HG02981 (cell line): ENCODE results near the gene MACIR.

Source experiments
- ATAC-seq: cut with Tn5 transposase; IDR thresholded peaks from one replicate; pipeline ENCODE4 v1.9.1; 2021; ENCODE audit warnings: mild to moderate bottlenecking, moderate library complexity; ENCODE audit not compliant: unreplicated experiment

The MACIR gene

DNA sequence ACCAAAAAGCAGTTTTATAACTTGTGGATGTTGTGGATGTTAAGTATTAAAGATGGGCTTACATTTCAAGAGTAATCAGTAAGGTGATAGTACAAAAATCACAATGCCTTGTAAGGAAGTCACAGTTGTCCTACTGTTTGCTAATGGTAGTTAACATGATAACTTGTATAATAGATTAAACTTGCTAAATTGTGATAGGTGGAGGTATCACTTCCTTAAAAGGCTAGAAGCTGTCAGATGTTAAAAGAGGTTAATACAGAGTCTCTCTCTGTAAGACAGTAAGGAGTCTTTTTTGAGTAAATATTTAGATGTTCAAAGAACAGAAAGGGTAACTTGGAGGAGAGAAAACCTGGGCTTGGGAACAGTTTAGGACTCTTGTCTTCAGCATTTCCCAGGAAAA, 14.2 kb upstream of the MACIR start:
- no peak for ATAC-seq

DNA sequence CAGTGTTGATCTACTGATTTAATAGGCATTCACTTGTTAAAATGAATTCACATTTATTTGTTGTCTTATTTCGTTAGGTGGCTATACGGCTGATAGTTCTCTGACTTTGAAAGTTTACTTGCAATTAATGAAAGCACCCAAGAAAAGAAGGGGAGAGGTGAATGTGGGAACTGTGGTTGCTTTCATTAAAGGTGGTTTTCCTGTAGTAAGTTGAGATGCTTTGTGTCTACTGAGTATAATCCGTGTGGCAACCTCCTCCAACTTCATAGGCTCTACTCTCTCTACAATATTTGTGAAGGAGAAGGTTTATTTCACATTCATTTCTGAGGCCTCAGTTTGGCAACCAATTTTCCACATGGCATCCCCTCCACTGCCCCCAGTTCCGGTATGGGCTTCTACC, 12.8 kb upstream of the MACIR start:
- no peak for ATAC-seq

DNA sequence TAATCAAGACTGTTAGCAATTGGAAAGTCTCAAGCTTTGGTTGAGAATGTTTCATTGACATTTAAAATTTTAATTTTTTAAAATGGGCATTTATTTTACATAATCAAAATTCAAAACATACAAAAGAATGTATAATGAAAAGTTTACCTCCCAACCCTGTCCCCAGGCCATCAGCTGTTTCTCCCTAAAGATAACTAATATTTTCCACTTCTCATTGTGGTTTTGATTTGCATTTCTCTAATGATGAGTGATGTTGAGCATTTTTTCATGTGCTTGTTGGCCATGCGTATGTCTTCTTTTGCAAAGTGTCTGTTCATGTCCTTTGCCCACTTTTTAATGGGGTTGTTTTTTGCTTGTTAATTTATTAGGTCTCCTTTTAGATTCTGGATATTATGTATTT, 11.4 kb upstream of the MACIR start:
- ATAC-seq: no peak

DNA sequence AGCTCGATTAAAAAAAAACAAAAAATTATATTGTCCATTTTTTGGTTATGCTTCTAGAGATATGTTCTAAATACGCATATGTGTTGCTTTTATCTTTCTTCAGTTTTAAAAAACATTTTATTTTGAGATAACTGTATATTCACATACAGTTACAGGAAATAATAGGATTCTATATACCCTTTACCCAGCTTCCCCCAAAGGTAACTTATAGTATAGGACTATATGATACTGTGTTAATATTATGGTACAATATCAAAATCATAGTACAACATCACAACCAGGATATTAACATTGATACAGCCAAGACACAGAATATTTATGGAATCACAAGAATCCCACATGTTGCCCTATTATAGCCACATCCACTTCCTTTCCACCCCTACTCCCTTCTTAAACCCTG, 9.5 kb upstream of the MACIR start:
- no peak for ATAC-seq

DNA sequence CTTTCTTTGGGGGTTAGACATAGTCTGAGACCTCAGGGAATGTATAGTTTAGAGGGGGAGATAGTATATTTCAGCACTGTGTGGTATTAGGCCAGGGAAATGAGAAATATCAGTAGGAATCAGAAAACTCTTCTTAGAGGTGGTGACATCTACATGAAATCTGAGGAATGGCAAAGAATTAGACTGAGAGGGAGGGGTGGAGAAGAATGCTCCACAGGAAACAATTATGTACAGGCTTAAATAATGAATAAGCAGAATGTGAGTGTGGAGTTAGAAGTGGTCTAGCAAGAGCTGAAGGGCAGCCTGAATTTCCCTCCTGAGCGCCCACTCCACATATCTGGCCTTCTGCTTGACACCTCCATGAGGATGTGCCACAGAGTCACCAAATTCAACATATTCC, 3.6 kb upstream of the MACIR start:
- ATAC-seq: no peak

DNA sequence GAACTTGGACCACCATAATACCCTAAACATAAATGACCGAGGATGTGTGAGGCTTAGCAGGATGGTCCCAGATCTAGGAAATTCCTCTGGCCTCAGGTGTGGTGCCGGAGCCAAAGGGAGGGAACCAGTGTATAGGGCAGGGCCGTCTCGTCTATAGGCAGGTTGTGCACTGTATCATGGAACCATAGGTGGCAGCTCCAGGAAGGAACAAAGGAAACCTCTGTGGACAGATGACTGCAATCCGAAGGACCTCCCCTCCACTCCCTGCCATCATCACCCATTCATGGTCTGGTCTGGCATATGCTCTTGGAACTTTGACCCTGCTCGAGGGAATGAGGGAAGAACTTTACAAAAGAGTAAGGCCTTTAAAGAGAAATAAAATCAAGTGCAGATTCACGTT, 2.9 kb upstream of the MACIR start:
- no peak for ATAC-seq

DNA sequence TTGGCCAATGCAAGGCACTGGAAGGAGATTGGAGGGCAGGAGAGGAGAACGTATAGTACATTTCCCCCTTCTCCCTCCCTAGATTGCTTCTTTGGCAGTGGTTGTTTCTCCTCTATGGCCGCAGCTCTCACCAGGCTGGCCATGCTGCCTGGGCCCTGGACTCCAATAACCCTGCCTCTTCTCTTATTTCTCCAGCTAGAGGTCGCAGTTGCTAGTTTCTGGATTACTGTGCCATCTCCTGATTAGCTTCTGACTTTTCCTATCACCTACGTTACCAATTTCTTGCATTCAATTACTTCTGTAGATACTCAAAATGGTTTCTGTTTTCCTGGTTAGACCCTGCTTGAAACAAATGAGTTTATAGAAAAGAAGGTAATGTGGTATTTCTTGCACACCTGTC, 2.4 kb upstream of the MACIR start:
- no peak for ATAC-seq

DNA sequence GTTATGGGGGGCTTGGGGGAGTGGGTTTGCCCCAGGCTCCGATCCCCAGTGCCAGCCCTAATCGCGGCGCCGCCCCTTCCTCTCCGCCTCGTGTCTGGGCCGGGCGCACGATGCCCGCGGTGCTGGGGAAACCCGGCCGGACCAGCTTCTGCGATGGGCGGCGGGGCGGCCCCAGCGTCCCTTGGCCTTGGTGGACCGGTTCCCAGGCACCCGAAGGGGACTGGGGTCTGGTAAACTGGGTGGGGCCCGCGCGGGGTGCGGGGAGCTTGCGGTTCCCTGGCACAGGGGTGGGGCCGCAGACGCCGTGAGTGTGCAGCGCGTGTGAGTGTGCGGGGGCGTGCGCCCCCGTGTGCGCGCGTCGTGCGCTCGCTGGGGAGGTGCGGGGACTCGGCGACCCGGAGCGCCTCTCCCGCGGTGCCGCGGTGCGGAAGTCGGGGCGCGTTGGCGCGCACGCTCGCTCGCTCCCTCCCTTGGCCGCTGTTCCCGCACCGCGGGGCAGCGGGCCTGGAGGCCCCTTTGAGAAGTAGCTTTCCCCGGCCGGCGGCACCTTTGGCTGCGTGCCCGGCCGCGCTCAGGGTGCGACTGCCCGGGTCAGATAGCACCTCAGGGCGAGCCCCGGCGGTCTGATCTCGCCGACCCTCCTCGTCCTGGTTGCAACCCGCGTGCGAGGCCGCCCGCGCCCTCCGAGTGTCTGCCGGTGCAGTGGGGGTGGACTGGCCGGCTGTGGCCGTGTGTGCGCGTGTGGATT, 568 bp downstream of the MACIR start:
- ATAC-seq: peak; percentile 28

DNA sequence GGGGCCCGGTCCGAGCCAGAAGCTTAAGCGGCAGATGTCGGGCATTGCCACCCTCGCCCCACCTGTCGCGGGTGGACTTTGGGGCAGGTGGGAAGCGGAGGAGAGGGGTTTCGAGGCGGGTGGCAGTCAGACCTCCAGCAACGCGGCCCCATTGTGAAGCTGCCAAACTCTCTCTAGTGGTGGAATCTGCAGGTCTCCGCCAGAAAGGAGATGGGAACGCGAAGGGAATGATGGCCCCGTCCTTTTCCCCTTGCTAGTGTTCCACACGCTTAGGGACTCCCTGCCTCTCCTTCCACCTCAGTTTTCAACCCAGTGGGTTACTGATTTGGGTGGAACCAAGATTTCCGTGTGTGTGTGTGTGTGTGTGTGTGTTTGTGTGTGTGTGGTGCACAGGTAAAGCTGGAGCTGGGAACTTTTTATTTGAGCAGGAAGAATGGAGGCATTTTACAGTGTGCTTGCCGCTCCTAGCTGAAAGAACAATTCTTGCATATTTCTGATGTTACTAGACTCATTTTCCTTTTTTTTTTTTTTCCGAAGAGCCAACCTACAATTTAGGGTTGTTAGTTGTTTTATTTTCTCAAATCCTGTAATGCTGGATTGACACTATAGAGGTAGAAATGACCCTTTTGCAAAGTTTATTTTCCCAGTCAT, 1.3 kb downstream of the MACIR start:
- no peak for ATAC-seq

DNA sequence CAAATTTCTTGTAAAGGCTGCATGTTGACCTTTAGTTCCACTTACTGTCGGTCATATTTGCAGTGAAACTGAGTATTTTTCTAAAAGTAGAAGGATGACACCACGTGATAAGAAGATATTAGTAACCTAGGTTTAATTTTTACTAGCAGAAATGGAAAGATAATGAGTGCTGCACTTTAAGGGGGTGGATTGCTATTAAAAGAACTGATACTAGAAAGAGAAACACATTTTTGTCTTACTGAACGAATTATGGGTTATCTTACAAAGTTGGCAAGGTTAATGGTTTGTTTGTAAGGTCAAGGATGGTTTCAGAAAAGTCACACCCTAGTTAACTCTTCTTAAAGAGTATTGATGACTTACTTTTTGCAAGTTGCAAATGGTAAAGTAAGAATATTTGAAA, 2.4 kb downstream of the MACIR start:
- peak; percentile 26 for ATAC-seq

DNA sequence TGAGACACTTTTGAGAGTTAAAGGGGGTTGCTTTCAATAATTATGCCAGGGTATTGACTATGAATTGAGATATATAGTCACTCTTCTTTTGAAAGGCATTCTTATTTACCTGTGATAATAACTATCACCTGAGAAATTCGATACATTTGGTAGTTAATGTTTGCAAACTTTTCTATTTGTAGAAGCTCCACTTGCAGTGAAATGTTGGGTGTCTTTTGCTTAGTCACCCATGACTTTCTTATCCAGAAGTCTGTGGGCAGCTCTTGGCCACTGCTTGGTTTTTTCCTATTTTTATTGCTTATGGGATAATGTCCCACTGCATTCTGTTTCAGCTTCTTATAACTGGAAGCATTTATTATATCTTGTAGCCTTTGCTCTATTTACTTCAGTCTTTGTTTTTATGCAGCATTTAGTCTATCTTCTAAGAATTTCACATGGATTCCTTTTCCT, 3.9 kb downstream of the MACIR start:
- no peak for ATAC-seq

DNA sequence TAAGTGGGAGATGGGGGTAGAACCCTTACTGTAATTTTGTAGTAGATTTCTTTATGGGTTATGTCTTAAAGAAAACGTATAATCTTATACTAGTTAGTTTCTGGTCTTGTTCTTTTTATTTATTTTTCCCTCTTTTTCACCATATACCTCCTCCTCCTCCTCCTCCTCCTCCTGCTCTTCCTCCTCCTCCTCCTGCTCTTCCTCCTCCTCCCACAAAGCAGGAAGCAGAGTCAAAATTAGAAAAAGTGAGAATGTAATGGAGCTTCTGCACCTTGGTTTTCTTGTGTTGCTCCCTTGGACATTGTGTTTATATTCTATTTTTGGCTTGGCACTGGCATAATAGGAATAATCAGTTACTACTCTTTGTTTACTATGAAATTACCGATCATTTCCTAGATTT, 4.5 kb downstream of the MACIR start:
- ATAC-seq: no peak

DNA sequence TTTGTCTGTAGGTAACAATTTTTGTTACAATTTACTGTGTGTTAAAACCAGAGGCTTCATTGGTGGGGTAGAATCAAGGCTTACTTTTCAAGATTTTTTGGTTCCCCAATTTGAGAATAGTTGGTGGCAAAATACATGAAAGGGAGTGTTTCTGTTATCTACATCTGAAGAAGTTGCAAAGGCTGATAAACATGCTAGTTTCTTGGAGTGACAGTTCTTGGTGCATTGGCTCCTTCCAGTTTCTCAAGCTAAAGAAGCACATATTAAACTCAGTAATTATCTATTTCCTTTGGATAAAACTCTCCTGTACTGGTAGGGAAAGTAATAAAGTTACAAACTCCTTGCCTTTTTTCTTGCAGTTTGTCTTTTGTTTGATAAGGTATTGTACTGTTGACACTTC, 5.9 kb downstream of the MACIR start:
- ATAC-seq: no peak

DNA sequence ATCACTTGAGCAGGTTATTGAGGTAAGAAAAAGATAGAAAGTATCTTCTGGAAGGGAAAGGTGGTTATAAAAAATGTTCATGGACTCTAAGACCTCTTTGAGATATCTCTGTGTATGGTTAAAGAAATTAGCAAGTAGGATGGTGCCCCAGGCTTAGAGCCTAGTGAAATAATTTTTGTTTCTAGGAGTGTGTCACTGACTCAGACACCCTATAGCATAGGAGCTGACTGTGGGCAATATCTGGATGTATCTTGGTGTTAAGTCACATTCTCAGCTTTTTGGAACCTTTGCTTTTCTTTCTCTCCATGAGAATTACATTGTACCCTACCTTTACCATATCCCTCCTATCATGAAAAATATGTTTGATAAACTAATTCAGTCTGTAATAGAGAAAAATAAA, 12.0 kb downstream of the MACIR start:
- no peak for ATAC-seq

DNA sequence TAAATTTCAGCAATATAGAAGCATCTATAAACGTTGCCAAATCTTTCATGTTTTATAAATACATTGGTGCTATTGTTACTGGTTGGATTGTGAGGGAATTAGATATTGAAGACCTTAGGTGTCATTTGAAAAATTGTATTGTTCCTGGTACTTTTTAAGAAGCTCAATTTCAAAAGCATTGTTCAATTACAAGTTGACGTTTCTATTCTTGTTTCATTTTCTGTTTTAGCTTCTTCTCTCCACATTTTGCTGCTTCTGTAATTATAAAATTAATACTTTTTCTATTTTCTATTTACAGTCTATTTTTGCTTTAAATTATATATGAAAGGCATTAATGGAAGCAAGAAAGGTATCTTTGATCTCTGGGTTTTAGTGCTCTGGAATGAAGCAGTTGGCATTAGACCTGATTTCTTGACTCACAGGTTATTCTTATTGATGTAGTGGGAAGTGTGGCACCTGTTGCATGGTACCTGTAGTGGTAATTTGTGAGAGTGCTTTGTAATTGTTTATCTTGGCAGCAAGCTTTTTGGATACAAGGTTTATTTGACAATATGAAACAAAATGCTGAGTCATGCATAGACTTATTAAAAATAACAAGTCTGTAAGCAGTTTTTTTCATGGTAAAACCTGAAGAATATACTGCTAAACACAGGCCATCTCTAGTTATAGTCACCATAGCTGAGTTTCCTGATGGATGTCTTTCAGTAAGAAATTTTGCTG, 13.2 kb downstream of the MACIR start:
- ATAC-seq: no peak

DNA sequence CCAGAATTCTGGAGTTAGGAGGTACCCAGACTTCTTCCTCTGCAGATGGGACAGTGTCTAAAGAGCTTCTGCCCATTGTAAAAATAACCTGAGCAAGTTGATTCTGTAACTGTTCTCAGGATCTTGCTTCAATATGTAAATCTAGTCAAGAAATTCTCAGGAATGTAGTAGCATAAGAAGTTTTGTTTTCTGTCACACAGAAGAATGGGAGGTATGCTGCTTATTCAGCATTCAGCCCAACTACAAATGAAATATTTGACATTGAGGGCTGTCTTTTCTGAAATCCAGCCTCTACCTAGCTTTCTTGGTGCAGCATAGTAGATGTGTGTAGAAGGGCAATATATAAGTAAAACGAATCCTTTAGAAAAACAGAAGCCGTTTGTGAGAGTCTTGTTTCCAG, 13.8 kb downstream of the MACIR start:
- no peak for ATAC-seq

DNA sequence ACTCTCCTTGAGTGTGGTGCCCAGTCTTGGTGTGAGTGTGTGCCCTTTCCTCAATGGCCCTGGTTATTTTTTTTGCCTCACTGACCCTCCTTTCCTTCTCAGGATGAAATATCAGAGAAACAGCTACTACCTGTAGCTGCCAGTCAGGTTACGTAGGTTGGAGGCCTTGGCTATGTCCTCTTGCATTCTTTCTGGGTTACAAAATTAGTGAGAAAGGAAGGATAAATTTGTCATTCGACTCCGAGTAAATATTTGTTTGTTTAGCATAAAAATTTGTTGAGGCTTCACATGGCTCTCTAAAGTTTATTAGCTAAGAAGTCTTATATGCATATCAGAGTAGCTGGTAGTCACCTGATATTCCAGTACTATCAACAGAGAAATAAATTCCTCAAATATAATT, 15.4 kb downstream of the MACIR start:
- no peak for ATAC-seq

DNA sequence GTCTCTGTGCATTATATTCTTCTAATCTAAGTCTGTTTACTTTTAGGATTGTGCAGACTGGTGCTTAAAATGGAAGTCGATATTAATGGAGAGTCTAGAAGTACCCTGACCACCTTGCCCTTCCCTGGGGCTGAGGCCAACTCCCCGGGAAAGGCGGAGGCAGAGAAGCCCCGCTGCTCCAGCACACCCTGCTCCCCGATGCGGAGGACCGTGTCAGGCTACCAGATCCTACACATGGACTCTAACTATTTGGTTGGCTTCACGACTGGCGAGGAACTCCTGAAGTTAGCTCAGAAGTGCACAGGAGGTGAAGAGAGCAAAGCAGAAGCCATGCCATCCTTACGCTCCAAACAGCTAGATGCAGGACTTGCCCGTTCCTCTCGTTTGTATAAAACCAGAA, 17.3 kb downstream of the MACIR start:
- ATAC-seq: no peak

DNA sequence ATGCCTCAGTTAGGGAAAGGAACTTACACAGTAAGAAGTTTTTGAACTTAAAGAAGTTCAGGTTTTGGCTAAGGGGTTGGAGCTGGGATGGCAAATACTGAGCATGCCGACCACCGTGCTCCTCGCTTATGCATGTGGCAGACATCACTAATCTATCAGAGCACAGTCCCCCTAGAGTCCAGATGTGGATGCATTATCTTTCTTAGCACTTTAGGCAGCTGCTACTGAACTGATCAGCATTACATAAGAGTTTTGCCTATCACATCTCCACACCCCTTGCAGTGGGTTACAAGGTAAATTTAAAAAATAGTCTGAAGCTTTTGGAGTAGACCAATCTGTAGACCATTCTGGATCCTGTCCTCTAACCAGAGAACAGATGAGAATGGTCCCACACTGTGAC, 22.4 kb downstream of the MACIR start:
- ATAC-seq: no peak

DNA sequence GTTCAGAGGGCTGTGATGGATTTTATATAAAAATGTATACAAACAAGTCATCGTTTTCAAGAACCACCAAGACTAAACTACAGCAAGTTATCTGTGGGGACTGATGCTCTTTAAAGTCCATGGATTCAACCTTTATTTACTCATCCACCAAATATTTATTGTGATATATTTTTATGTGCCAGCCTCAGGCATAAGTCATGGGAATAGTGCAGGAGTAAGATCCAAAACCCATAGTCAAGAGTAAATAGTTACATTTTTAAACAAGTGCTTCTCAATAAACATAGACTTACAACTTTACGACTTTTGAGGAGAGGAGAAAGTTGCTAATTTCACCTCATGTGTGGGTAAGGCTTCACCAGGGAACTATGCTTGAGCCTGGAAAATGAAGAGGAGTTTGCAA, 24.6 kb downstream of the MACIR start:
- no peak for ATAC-seq

DNA sequence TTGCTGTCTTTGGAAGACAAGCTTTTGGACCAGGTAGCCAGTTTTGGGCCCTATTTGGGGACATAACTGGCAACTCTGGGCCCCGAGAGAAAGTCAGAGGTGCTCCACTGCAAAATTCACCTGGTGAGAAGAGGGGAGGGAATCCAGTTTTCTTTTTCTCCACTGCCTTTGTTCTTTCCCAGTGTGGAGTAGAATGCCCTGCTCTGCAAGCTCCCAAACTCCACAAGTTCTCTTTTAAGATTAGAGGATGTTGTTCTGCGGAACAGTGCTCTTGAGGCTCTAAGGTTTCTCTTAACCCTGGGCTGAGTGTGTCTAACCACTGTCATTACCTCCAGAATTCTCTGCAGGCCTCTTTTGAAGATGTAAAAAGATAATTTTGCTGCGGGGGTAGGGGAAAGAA, 25.3 kb downstream of the MACIR start:
- ATAC-seq: no peak

DNA sequence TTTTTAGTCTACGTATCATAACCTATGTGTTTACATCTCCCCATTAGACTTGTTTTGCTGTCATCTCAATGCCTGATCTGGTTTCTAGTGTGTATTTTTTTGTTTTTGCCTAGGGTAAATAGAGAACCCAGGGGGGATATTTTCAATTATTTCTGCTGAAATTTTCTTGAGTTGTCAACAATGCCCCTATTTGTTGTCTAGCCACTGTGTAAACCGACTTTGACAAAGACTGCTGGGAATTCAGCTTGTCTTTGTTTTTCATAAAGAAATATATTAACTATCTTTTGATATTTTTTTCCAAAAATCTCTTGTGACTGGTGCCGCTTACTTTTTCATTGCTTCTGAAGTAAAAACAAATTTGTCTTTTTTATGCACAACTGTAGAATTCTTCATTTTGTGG, 28.1 kb downstream of the MACIR start:
- no peak for ATAC-seq
